ENCODE results near the gene RHOB.
"Not testable (repeated sequence)": the region's sequence is repeated elsewhere in the genome, so short reads cannot be mapped to it uniquely, and the experiment has no call there.

Gene RHOB

GRCh38 chr2:20416723-20417122 is 30.2 kb upstream of the RHOB start:
- no peak for DNase-seq (ENCODE audit: low spot score in 2 of 2)
- no peaks in the 10 kb centered on the region for H3K4me1 ChIP-seq
- H3K9me3 ChIP-seq, result no peaks in the 10 kb centered on the region
- in situ Hi-C loops (cut with MboI; ENCODE audit: low sequenced_read_pairs), result no loop called here
- no peak overlapping the region for H3K4me3 ChIP-seq
- peaks cover 4% of the 10 kb centered on the region; the same call in 1 of the 2 replicates for H3K27me3 ChIP-seq (ENCODE audit: low read depth)
- H3K36me3 ChIP-seq (replicated peaks), result no peaks in the 10 kb centered on the region

GRCh38 chr2:20417230-20417821 is 29.5 kb upstream of the RHOB start:
- in situ Hi-C loops (cut with MboI; ENCODE audit: low sequenced_read_pairs); H3K9me3 ChIP-seq; H3K4me1 ChIP-seq; H3K27me3 ChIP-seq (ENCODE audit: low read depth); H3K4me3 ChIP-seq; H3K36me3 ChIP-seq (replicated peaks); DNase-seq (ENCODE audit: low spot score in 2 of 2): not testable (repeated sequence)

- in situ Hi-C loops (cut with MboI; ENCODE audit: low sequenced_read_pairs), result no loop called here
- no peak for DNase-seq (ENCODE audit: low spot score in 2 of 2)
- H3K4me1 ChIP-seq, result no peaks in the 10 kb centered on the region
- no peaks in the 10 kb centered on the region for H3K36me3 ChIP-seq (replicated peaks)
- no peaks in the 10 kb centered on the region for H3K9me3 ChIP-seq
- H3K27me3 ChIP-seq (ENCODE audit: low read depth), result no peaks in the 10 kb centered on the region
- H3K4me3 ChIP-seq, result no peak overlapping the region
Observed at GRCh38 chr2:20418519-20418918, 28.4 kb upstream of the RHOB start.

GRCh38 chr2:20419007-20419576 is 27.8 kb upstream of the RHOB start:
- Histone ChIP-seq H3K9me3 (no peaks in the 10 kb centered on the region), H3K36me3 (replicated peaks) (no peaks in the 10 kb centered on the region), H3K4me3 (no peak overlapping the region), H3K4me1 (no peaks in the 10 kb centered on the region), H3K27me3 (ENCODE audit: low read depth) (no peaks in the 10 kb centered on the region)
- in situ Hi-C loops (cut with MboI; ENCODE audit: low sequenced_read_pairs), result no loop called here
- DNase-seq (ENCODE audit: low spot score in 2 of 2), result no peak

GRCh38 chr2:20419752-20420151 is 27.1 kb upstream of the RHOB start:
- H3K9me3 ChIP-seq, result no peaks in the 10 kb centered on the region
- H3K36me3 ChIP-seq (replicated peaks), result no peaks in the 10 kb centered on the region
- H3K27me3 ChIP-seq (ENCODE audit: low read depth), result no peaks in the 10 kb centered on the region
- no peak for DNase-seq (ENCODE audit: low spot score in 2 of 2)
- in situ Hi-C loops (cut with MboI; ENCODE audit: low sequenced_read_pairs), result no loop called here
- H3K4me3 ChIP-seq, result no peak overlapping the region
- H3K4me1 ChIP-seq, result no peaks in the 10 kb centered on the region

GRCh38 chr2:20421336-20421987 is 25.4 kb upstream of the RHOB start:
- H3K4me1 ChIP-seq, result no peaks in the 10 kb centered on the region
- H3K9me3 ChIP-seq, result no peaks in the 10 kb centered on the region
- H3K36me3 ChIP-seq (replicated peaks), result no peaks in the 10 kb centered on the region
- no peak for DNase-seq (ENCODE audit: low spot score in 2 of 2)
- H3K27me3 ChIP-seq (ENCODE audit: low read depth), result no peaks in the 10 kb centered on the region
- in situ Hi-C loops (cut with MboI; ENCODE audit: low sequenced_read_pairs), result no loop called here
- H3K4me3 ChIP-seq, result no peak overlapping the region

GRCh38 chr2:20421988-20422370 is 24.9 kb upstream of the RHOB start:
- DNase-seq (ENCODE audit: low spot score in 2 of 2), result no peak

GRCh38 chr2:20422402-20423271 is 24.2 kb upstream of the RHOB start:
- DNase-seq (ENCODE audit: low spot score in 2 of 2), result no peak
- Histone ChIP-seq H3K4me3 (no peak overlapping the region), H3K4me1 (no peaks in the 10 kb centered on the region), H3K36me3 (replicated peaks) (no peaks in the 10 kb centered on the region), H3K27me3 (ENCODE audit: low read depth) (no peaks in the 10 kb centered on the region), H3K9me3 (no peaks in the 10 kb centered on the region)
- in situ Hi-C loops (cut with MboI; ENCODE audit: low sequenced_read_pairs), result no loop called here

More at GRCh38 chr2:20421988-20422370, 24.9 kb upstream of the RHOB start:
- Histone ChIP-seq H3K36me3 (replicated peaks) (no peaks in the 10 kb centered on the region), H3K4me3 (no peak overlapping the region), H3K4me1 (no peaks in the 10 kb centered on the region), H3K9me3 (no peaks in the 10 kb centered on the region), H3K27me3 (ENCODE audit: low read depth) (no peaks in the 10 kb centered on the region)
- in situ Hi-C loops (cut with MboI; ENCODE audit: low sequenced_read_pairs), result no loop called here

GRCh38 chr2:20423359-20423758 is 23.5 kb upstream of the RHOB start:
- Histone ChIP-seq H3K36me3 (replicated peaks) (no peaks in the 10 kb centered on the region), H3K4me3 (no peak overlapping the region), H3K9me3 (no peaks in the 10 kb centered on the region), H3K27me3 (ENCODE audit: low read depth) (no peaks in the 10 kb centered on the region), H3K4me1 (no peaks in the 10 kb centered on the region)
- DNase-seq (ENCODE audit: low spot score in 2 of 2), result no peak
- in situ Hi-C loops (cut with MboI; ENCODE audit: low sequenced_read_pairs), result no loop called here

GRCh38 chr2:20423847-20424246 is 23.0 kb upstream of the RHOB start:
- DNase-seq (ENCODE audit: low spot score in 2 of 2), result no peak
- Histone ChIP-seq H3K9me3 (no peaks in the 10 kb centered on the region), H3K4me3 (no peak overlapping the region), H3K36me3 (replicated peaks) (no peaks in the 10 kb centered on the region), H3K27me3 (ENCODE audit: low read depth) (no peaks in the 10 kb centered on the region), H3K4me1 (no peaks in the 10 kb centered on the region)
- in situ Hi-C loops (cut with MboI; ENCODE audit: low sequenced_read_pairs), result no loop called here

- no peaks in the 10 kb centered on the region for H3K27me3 ChIP-seq (ENCODE audit: low read depth)
- in situ Hi-C loops (cut with MboI; ENCODE audit: low sequenced_read_pairs), result no loop called here
- no peak for DNase-seq (ENCODE audit: low spot score in 2 of 2)
- H3K4me1 ChIP-seq, result no peaks in the 10 kb centered on the region
- H3K36me3 ChIP-seq (replicated peaks), result no peaks in the 10 kb centered on the region
- H3K4me3 ChIP-seq, result no peak overlapping the region
- no peaks in the 10 kb centered on the region for H3K9me3 ChIP-seq
Observed at GRCh38 chr2:20424300-20425290, 22.3 kb upstream of the RHOB start.

- H3K9me3 ChIP-seq, result no peaks in the 10 kb centered on the region
- H3K27me3 ChIP-seq (ENCODE audit: low read depth), result no peaks in the 10 kb centered on the region
- no peaks in the 10 kb centered on the region for H3K36me3 ChIP-seq (replicated peaks)
- H3K4me3 ChIP-seq, result no peak overlapping the region
- H3K4me1 ChIP-seq, result no peaks in the 10 kb centered on the region
- in situ Hi-C loops (cut with MboI; ENCODE audit: low sequenced_read_pairs), result no loop called here
- DNase-seq (ENCODE audit: low spot score in 2 of 2), result no peak
Observed at GRCh38 chr2:20425371-20425881, 21.4 kb upstream of the RHOB start.

GRCh38 chr2:20425884-20426283 is 21.0 kb upstream of the RHOB start:
- Histone ChIP-seq H3K36me3 (replicated peaks) (no peaks in the 10 kb centered on the region), H3K4me1 (no peaks in the 10 kb centered on the region), H3K9me3 (no peaks in the 10 kb centered on the region), H3K4me3 (no peak overlapping the region), H3K27me3 (ENCODE audit: low read depth) (no peaks in the 10 kb centered on the region)
- in situ Hi-C loops (cut with MboI; ENCODE audit: low sequenced_read_pairs), result no loop called here
- no peak for DNase-seq (ENCODE audit: low spot score in 2 of 2)
